NCI-H82 treated with DMSO at 0.1 percent for 48 hours (cell line): ENCODE measurements around the gene MRC1.

Experiments
- DNase-seq: peaks from one replicate; lab custom pipeline; 2025; ENCODE audit not compliant: unreplicated experiment; lab: John Stamatoyannopoulos, UW

MRC1 gene

GRCh38 chr10:17842641-17843040 lies 33.5 kb downstream of the MRC1 start:
- DNase-seq: no peak

- peak; percentile 15 for DNase-seq
Measured at GRCh38 chr10:17847585-17848296, 38.6 kb downstream of the MRC1 start.

- DNase-seq: no peak
Measured at GRCh38 chr10:17848646-17849045, 39.5 kb downstream of the MRC1 start.

- no peak for DNase-seq
Measured at GRCh38 chr10:17850501-17850900, 41.4 kb downstream of the MRC1 start.

DNA sequence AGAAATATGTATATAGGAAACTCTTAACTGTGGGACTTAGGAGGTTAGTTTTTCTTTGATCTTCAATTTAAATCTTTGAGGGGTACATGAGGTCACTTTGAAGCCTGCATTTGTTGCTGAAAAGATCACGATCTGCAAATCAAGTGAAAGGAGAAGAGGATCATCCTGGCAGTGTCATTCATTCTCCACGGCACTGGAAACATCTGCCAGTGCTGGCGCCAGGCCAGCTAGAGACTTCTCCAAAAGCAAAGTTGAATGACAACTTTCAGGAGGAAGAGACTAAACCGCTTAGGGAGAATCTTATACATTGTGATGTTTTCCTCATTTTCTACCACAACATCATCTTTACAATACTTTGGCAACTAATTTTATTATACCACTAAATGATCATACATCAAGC lies 42.5 kb downstream of the MRC1 start:
- peak; percentile 49 for DNase-seq

DNA sequence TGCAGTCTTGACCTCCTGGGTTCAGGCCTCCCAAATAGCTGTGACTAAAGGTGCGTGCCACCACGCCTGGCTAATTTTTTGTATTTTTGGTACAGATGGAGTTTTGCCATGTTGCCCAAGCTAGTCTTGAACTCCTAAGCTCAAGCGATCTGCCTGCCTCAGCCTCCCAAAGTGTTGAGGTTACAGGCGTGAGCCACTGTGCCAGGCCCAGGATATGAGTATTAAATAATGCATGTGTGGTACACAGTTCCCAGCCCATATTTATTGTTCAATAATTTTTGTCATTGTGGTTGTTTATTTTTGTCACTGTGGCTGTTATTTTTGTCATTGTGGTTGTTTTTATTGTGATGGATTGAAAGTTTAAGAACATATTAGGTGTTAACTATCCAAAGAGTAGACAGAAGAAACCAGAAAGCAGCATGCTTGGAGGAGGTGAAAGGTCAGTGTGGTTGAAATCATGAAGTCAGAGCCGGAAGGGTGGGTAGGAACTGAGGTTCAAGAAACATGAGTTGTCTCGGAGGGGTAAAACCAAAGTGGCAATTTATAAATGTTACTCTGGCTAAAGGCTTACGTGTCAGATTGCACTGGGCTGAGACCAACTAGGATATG lies 45.0 kb downstream of the MRC1 start:
- DNase-seq: no peak

DNA sequence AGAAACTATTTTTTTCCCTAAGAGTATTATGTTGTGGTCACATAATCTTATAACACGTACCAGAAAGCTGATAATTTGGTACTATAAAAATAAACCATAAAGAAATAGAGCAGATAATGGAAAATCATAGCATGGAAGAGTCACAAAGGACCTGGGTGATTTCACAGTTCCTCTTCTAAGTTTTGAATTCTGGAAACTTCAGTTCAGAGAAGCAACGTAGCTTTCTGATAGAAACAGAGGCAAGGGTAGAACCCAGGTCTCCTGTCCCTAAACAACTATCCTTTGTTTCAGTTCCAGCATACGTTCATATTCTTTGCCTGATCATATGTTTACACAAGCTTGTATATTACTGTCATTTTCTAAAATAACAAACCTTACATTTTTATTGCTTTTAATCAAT lies 47.9 kb downstream of the MRC1 start:
- no peak for DNase-seq

DNA sequence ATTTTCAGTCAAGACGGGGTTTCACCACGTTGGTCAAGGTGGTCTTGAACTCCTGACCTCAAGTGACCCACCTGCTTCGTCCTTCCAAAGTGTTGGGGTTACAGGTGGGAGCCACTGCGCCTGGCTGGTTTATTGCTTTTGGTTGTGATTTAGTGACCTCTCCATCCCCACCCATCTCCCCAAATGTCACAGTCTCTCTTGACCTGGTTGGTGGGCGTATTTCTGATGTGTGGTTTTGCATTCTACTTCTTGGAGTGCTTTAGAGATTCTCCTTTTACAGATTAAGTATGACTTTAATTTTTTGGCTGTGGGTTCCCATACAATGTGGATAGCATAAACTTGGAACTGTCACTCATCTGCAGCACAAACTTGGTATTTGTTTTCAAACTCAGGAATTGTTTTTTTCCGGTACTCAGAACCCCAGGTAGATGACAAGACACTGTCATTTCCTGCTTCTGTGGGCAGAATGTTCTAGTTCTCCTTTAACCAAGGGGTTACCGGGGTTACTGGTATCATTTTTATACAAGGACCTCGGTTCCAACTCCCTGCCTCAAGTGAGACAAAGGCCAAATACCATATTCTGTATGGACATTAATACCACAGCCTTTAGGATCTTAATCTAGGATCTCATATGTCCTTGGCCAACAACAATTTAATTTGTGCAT lies 50.5 kb downstream of the MRC1 start:
- DNase-seq: no peak

DNA sequence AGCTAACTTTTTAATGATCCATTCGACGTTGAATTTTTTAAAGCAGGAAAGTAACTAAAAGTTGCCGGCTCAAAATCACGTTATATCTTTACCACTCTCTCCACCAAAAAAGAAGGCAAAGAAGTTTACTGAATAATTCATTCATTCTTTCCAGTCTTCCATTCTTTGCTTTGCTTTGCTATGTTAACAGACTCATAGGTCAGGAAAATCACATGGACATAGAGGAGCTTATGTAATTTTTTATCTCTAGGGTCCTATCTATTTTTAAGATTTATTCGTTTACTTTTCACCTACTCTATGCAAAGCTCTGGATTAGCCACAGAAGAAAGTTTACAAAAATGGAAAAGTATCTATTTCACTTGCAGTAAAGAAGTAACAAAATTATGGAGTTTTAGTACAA lies 52.6 kb downstream of the MRC1 start:
- no peak for DNase-seq

DNA sequence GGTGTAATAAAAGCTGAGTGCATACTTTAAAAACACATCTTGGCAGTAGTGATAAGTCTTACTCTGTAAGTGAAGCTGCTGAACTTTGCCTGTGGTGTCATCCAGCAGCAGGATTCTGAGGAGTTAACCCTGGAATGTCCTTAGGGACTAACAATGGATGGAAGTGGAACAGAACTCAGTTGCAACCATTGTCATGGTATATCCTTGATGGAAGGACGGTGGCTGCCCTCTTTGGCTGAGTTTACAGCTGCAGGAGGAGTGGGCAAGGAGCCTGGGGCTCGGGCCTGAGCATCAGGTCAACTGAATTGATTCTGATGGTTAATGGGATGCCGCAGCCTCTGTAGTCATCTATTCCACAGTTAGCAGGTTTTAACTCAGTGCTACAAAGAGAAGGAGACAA lies 56.2 kb downstream of the MRC1 start:
- DNase-seq: no peak

- no peak for DNase-seq
Measured at GRCh38 chr10:17866346-17866745, 57.2 kb downstream of the MRC1 start.

GRCh38 chr10:17867056-17867455 lies 57.9 kb downstream of the MRC1 start:
- DNase-seq: no peak

- DNase-seq: no peak
Measured at GRCh38 chr10:17871036-17871435, 61.9 kb downstream of the MRC1 start.

GRCh38 chr10:17872191-17873091 lies 63.3 kb downstream of the MRC1 start:
- no peak for DNase-seq

DNA sequence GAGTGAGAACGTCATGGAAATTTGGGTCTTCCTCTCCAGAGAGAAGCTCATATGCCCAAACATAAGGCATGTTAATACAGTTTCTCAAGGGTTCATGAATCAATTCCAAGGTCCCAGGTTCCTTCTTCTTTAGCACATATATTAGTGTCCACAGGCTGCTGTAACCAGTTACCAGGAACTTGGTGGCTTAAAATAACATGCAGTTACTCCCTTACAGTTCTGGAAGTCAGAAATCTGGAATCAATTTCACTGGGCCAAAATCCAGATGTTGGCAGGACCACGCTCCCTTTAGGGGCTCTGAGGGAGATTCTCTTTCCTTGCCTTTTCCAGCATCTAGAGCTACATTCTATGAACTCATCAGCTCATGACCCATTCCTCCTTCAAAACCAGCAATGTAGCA lies 64.8 kb downstream of the MRC1 start:
- no peak for DNase-seq

- no peak for DNase-seq
Measured at GRCh38 chr10:17877121-17877520, 68.0 kb downstream of the MRC1 start.

DNA sequence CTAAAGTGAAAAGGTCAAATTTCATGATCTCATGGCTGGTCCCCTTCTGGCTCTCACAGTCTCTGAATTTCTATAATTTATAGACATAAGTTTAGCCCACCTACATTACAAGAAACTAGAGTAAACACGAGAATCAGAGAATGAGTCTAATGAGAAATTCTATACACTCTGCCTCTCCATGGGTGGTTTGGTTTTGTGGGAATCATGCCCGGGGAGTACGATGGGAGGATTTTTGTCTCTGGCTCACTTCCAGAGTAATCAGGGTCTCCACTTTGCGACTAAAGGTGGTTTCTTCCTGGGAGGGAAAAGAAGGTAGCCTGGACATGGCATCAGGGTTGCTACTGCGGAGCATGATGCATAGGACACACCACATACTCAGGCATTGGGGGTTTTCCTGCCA lies 69.7 kb downstream of the MRC1 start:
- DNase-seq: no peak

- DNase-seq: no peak
Measured at GRCh38 chr10:17880601-17881000, 71.5 kb downstream of the MRC1 start.

- no peak for DNase-seq
Measured at GRCh38 chr10:17882557-17882956, 73.4 kb downstream of the MRC1 start.

DNA sequence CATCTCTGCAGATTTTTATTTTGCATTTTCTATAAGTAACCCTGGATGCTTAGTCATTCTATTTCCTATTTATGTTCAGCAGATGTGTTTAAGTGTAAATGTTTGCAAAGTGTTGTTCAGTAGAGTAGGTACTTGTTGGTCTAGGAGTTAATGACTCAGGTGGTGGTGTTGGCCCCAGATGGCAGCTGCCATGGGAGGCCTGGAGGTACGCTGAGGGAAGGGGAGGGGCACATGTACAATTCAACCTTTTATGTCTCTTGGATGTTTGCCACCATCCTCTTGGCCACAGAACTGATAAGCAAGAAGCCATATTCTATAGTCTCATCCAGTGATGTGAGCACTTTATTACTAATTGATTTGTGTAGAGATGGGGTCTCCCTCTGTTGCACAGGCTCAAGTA lies 74.5 kb downstream of the MRC1 start:
- DNase-seq: no peak

DNA sequence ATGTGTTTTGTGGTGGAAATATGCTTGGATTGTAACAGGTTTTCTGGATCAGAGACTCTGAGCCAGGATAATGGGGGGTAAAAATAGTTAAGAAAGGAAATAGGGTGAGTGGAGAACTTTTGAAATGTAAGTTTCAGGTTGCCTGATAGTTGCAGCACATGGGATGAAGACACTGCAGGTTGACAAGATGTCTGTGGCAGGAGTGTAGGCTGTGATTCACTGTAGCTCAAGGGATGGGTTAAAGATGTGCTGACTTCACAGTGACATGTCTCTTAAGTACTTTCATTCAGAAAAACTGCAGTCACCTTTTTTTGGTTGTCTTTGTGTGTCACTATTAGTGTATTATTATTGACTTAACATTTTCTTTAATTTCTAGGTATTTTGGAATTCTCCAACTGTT lies 79.0 kb downstream of the MRC1 start:
- no peak for DNase-seq
